ENCODE results near the gene NOL6.
A peak's percentile ranks its signal among the peaks of the same experiment; 100 is the strongest.

The NOL6 gene

DNA sequence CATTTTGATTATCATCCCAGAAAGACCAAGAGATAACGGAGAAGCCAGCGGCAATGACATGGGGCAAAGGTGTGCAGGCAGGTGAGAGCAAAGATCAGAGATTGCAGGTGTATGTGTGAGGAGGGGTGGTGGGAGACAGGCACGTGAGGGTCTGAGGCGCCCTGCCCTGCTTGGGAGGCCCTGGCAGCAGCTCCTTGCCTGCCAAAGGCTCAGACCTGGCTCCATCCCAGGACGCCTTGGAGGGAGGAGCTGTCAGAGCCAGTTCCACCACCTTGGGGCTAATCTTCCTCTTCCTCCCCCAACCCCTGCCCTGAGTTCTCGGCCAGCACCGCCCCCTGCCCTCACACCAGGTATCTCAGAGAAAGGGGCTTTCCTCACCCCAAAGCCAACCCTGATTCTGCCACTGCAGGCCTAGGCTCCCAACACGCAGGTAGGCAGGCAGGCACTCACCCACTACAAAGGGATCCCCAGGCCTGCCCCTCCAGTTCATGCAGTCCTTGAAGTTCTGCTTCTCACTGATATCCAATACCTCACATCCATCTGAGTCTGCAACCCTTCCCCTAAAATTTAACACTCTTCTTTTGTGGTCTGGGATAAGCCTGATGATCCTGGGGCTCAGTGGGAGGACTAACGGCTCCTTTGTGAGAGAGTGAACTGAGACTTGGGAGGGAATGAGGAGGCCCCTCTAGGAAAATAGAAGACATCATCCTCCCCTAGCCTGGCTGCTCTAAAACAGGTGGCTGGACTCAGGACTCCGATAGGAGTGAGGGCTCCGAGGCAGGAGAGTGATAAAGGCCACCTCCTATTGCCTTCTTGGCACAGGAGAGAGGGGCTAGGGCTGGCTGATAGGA lies 28.1 kb downstream of the NOL6 start:
- TF ChIP-seq, protein P1, sequence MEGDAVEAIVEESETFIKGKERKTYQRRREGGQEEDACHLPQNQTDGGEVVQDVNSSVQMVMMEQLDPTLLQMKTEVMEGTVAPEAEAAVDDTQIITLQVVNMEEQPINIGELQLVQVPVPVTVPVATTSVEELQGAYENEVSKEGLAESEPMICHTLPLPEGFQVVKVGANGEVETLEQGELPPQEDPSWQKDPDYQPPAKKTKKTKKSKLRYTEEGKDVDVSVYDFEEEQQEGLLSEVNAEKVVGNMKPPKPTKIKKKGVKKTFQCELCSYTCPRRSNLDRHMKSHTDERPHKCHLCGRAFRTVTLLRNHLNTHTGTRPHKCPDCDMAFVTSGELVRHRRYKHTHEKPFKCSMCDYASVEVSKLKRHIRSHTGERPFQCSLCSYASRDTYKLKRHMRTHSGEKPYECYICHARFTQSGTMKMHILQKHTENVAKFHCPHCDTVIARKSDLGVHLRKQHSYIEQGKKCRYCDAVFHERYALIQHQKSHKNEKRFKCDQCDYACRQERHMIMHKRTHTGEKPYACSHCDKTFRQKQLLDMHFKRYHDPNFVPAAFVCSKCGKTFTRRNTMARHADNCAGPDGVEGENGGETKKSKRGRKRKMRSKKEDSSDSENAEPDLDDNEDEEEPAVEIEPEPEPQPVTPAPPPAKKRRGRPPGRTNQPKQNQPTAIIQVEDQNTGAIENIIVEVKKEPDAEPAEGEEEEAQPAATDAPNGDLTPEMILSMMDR (conservative IDR thresholded peaks at IDR 0.05), result no peak
- peak overlapping the region; percentile 95 for H3K27ac ChIP-seq

DNA sequence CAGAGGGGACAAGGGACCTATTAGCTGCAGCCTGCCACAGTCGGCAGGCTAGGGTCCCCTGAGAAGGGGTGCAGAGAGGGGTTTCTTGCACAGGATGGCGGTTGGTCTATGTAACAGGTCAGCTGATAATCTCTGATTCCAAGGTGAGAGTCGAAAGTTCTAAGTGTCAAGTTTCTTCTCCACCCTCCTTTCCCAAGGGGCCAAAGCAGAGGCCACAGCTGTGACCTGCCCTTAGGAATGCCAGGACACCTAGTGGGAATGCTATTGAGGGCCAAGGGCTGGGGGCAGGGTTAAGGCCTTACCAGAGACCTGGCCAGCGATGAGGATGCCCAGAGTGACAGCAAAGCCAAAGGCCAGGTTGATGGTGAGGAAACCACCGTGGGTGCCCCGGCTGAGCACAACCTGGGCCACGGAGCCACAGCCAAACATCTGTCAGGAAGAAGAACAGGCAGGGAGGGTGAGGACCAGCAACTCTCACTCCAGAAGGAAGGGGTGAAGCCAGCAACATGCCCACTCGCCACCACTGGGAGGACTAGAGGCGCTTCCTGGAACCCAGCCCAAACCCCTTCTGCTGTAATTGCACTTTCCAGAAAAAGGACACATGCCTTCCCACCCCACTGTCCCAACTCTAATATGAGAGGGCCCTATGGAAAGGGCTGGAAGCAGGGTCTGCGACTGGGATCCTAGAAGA lies 30.1 kb downstream of the NOL6 start:
- H3K27ac ChIP-seq, result peak overlapping the region; percentile 95; the same call in 1 of the 2 replicates

DNA sequence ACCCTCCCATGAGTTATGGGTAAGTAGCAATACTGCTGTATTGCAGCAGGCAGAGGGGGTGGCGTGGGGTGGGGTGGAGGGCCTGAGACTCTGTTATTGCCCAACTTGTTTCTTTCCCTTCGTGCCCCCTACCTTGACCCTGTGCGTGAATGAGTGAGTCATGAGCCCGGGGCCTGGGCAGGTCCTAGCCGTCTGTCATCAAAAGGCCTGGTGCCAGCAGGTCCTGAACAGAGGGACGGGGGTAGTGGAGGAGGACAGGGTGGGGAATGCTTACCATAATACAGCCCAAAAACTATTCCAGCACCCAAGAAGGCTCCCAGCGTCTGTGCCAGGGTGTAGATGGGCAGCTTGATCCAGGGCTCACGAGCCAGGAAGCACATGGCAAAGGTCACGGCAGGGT lies 30.7 kb downstream of the NOL6 start:
- H3K27ac ChIP-seq, result no peak overlapping the region; the same call in 1 of the 2 replicates
- TF ChIP-seq, protein P1 (conservative IDR thresholded peaks at IDR 0.05), result no peak

More for the DNA sequence above, 30.1 kb downstream of the NOL6 start:
- TF ChIP-seq, protein P1 (conservative IDR thresholded peaks at IDR 0.05), result no peak

DNA sequence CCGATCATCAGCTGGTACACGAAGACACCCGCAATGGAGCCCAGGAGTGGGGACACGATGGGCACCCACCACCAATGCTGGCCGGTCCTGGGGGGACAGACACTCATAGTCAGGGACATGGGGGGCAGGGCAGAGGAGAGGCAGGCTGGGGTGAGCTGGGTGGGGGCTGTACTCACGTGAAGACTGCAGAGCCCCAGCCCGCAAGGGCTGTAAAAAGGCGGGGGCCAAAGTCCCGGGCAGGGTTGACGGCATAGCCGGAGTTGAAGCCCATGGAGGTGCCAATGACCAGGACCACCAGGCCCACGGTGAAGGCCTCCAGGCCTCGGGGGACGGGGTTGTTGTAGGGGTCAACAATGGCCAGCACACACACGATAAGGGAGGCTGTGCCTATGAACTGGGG lies 31.6 kb downstream of the NOL6 start:
- no peak overlapping the region for H3K27ac ChIP-seq
- TF ChIP-seq, protein P1 (conservative IDR thresholded peaks at IDR 0.05), result no peak

DNA sequence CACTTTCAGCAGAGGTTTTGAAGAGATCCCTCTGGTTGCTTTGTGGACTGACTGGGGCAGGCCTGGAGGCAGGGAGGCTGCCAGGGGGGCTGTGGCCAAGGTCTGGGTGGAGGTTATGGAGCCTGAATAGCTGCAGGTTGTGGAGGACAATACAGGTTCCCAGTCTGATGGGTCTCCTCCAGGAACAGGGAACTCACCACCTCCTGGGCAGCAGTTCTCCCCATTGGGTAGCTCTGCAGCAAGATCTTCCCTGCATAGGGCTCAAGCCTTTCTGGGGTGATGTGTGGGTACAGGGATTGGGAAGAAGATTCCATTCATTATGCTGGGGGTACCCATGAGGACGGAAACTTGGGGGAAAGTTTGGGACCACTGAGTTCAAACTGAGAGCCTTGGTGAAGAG lies 33.1 kb downstream of the NOL6 start:
- TF ChIP-seq, protein P1 (conservative IDR thresholded peaks at IDR 0.05), result no peak
- no peak overlapping the region for H3K27ac ChIP-seq

DNA sequence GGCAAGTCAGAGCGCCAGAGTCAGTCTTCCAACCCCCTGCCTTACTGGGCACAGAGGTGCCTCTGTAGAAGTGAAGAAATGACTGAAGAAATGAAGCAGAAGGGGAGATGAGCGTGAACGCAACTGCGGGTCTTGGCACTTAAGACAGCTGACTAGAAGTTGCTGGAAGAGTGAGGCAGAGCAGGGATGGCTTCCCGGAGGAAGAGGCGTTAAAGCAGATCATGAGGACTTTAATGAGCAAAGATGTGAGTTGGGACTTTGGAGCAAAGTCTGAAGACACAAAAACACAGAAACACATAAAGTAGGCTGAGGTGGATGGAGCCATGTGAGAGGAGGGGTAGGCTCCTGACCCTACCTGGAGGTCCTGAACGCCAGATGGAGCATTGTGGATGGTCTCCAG lies 33.5 kb downstream of the NOL6 start:
- no peak overlapping the region for H3K27ac ChIP-seq
- TF ChIP-seq, protein P1 (conservative IDR thresholded peaks at IDR 0.05), result no peak

DNA sequence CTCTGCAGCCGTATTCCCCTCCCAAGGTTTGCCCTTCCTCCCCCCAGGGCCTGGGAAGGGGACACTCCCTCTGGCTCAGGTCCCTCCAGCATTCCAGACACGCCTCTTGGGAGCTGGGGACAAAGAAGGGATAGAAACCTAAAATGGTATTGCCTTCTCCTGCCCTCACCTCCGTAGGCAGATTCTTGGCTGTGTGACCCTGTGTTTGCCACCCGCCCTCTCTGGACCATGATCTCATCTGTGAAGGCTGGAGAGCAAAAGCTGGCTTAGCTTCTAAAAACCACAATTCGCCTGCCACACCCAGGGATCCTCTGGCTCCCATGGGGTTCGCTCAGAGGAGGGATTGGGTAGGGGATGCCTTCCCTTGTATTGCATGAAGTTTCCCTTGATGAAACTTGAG lies 34.0 kb downstream of the NOL6 start:
- TF ChIP-seq, protein P1 (conservative IDR thresholded peaks at IDR 0.05), result no peak
- no peak overlapping the region for H3K27ac ChIP-seq

Data from VCaP (cell line).